ENCODE data around the gene SH3GLB2.
"Not testable (repeated sequence)": the region's sequence is repeated elsewhere in the genome, so short reads cannot be mapped to it uniquely, and the experiment has no call there.

The SH3GLB2 gene

GRCh38 chr9:128992995-128993394 is 35.1 kb downstream of the SH3GLB2 start:
- DNase-seq: peak in 1 of 2 experiments; percentile 5

- DNase-seq: no peak
Measured at GRCh38 chr9:128987805-128988204, 40.3 kb downstream of the SH3GLB2 start.

GRCh38 chr9:128986671-128987070 is 41.5 kb downstream of the SH3GLB2 start:
- no peak for DNase-seq

GRCh38 chr9:128983536-128983935 is 44.6 kb downstream of the SH3GLB2 start:
- no peak for DNase-seq

GRCh38 chr9:128979111-128979510 is 49.0 kb downstream of the SH3GLB2 start:
- DNase-seq: no peak

- DNase-seq: no peak
Measured at GRCh38 chr9:128972956-128973355, 55.2 kb downstream of the SH3GLB2 start.

- DNase-seq: no peak
Measured at GRCh38 chr9:128969491-128969890, 58.6 kb downstream of the SH3GLB2 start.

- DNase-seq: not testable (repeated sequence)
Measured at GRCh38 chr9:128961403-128961802, 66.7 kb downstream of the SH3GLB2 start.
